ENCODE results near the gene TMEM231. TPM values are rescaled to one million over a fixed set of nuclear protein-coding genes. Genes with fewer than 3 reads are reported as not detected.

Gene TMEM231
- total RNA-seq, 1 experiment from 2014 or later: 6.6 TPM

DNA sequence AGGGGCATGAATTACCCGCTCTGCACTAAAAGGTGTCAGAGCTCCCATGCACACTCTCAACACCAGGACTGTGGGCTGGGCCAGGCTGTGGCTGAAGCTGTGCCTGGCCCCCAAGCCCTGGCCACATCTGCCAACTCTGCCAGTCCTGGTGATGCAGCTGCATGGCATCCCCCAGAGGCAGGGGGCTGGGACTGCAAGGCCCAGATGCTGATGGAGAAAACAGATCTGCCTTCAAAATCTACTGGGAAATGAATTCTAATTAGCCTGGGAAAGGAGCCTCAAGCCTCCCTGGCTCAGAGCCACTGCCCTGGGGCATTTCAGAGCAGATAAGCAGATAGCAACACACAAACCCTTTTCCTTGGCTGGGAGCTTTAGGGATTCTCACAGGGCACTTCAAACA, 64.2 kb downstream of the TMEM231 start:
- no peaks in the 10 kb centered on the region for H3K9me3 ChIP-seq
- Mint-ChIP-seq H3K4me3 (ENCODE audit: unreplicated experiment) (no peak overlapping the region), H3K36me3 (ENCODE audit: insufficient read depth, unreplicated experiment) (no peaks in the 10 kb centered on the region), H3K27ac (ENCODE audit: unreplicated experiment) (no peak overlapping the region), H3K4me1 (ENCODE audit: low read depth, unreplicated experiment) (peaks cover 6% of the 10 kb centered on the region), H3K9me3 (ENCODE audit: unreplicated experiment) (no peaks in the 10 kb centered on the region), H3K27me3 (ENCODE audit: insufficient read depth, unreplicated experiment) (no peaks in the 10 kb centered on the region)
- BruUV-seq (replicated peaks): no TSS peak
- ChIA-PET POLR2A (no interaction called here), CTCF (interaction anchor here (0.5 to 1.4 kb wide), 2 partner anchors 20 to 25 kb away, joined by 3 to 6 read pairs; no protein-coding TSS in a partner anchor)
- H3K4me1 ChIP-seq: no peaks in the 10 kb centered on the region
- peak; percentile 28 to 54 for DNase-seq
- H3K27me3 ChIP-seq (replicated peaks; ENCODE audit: control insufficient read depth, insufficient read depth, low read length): no peaks in the 10 kb centered on the region
- no peaks in the 10 kb centered on the region for H3K36me3 ChIP-seq (ENCODE audit: control insufficient read depth, insufficient read depth, low read length)
- TF ChIP-seq, protein P1, sequence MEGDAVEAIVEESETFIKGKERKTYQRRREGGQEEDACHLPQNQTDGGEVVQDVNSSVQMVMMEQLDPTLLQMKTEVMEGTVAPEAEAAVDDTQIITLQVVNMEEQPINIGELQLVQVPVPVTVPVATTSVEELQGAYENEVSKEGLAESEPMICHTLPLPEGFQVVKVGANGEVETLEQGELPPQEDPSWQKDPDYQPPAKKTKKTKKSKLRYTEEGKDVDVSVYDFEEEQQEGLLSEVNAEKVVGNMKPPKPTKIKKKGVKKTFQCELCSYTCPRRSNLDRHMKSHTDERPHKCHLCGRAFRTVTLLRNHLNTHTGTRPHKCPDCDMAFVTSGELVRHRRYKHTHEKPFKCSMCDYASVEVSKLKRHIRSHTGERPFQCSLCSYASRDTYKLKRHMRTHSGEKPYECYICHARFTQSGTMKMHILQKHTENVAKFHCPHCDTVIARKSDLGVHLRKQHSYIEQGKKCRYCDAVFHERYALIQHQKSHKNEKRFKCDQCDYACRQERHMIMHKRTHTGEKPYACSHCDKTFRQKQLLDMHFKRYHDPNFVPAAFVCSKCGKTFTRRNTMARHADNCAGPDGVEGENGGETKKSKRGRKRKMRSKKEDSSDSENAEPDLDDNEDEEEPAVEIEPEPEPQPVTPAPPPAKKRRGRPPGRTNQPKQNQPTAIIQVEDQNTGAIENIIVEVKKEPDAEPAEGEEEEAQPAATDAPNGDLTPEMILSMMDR (IDR thresholded peaks at IDR 0.05; ENCODE audit: insufficient read depth in 1 of 2, low read depth in 1 of 2, low read length in 1 of 2, severe bottlenecking in 1 of 2, unreplicated experiment in 1 of 2): peak in 1 of 2 experiments; percentile 9
- no peak overlapping the region for H3K4me3 ChIP-seq (ENCODE audit: low read depth, low read length)
- intact Hi-C loops (cut with micrococcal nuclease; ENCODE audit: unreplicated experiment): no loop called here

GRCh38 chr16:75488322-75488721, 67.7 kb downstream of the TMEM231 start:
- ChIA-PET CTCF (no interaction called here), POLR2A (interaction anchor here (0.6 kb wide), 1 partner anchor 28 kb away, joined by 4 read pairs; no protein-coding TSS in a partner anchor)
- DNase-seq: no peak
- H3K4me1 Mint-ChIP-seq (ENCODE audit: low read depth, unreplicated experiment): no peaks in the 10 kb centered on the region
- Histone ChIP-seq H3K4me1 (peaks cover 7% of the 10 kb centered on the region; the same call in 1 of the 2 replicates), H3K9me3 (no peaks in the 10 kb centered on the region), H3K36me3 (ENCODE audit: control insufficient read depth, insufficient read depth, low read length) (no peaks in the 10 kb centered on the region), H3K4me3 (ENCODE audit: low read depth, low read length) (no peak overlapping the region), H3K27me3 (replicated peaks; ENCODE audit: control insufficient read depth, insufficient read depth, low read length) (no peaks in the 10 kb centered on the region)
- no peaks in the 10 kb centered on the region for H3K27me3 Mint-ChIP-seq (ENCODE audit: insufficient read depth, unreplicated experiment)
- TF ChIP-seq, protein P1 (IDR thresholded peaks at IDR 0.05; ENCODE audit: insufficient read depth in 1 of 2, low read depth in 1 of 2, low read length in 1 of 2, severe bottlenecking in 1 of 2, unreplicated experiment in 1 of 2): no peak
- no peaks in the 10 kb centered on the region for H3K36me3 Mint-ChIP-seq (ENCODE audit: insufficient read depth, unreplicated experiment)
- H3K4me3 Mint-ChIP-seq (ENCODE audit: unreplicated experiment): no peak overlapping the region
- BruUV-seq (replicated peaks): no TSS peak
- intact Hi-C loops (cut with micrococcal nuclease; ENCODE audit: unreplicated experiment): no loop called here
- no peak overlapping the region for H3K27ac Mint-ChIP-seq (ENCODE audit: unreplicated experiment)
- no peaks in the 10 kb centered on the region for H3K9me3 Mint-ChIP-seq (ENCODE audit: unreplicated experiment)

Other genes starting within 250 kb of the TMEM231 start
- 71.6 and 77.6 TPM in 2 replicates for gene CFDP1, start 122.7 kb downstream of the TMEM231 start, total RNA-seq (2022)
- 57.4 and 63.6 TPM in 2 replicates for gene TMEM170A, start 91.6 kb downstream of the TMEM231 start, total RNA-seq (2022)
- 1.1 and 1.3 TPM in 2 replicates for gene CHST6, start 60.8 kb downstream of the TMEM231 start, total RNA-seq (2022)
- 0.11 TPM in 1 of 2 replicates, not detected in the other for gene CHST5, start 20.1 kb downstream of the TMEM231 start, total RNA-seq (2022)
- 82.6 and 88.2 TPM in 2 replicates for gene GABARAPL2, start 10.1 kb upstream of the TMEM231 start, total RNA-seq (2022)
- 70.1 and 71.3 TPM in 2 replicates for gene ADAT1, start 67.0 kb upstream of the TMEM231 start, total RNA-seq (2022)
- 244 and 245 TPM in 2 replicates for gene KARS1, start 91.4 kb upstream of the TMEM231 start, total RNA-seq (2022)
- gene TERF2IP, start 91.5 kb upstream of the TMEM231 start, total RNA-seq (2022): 25.1 and 27.1 TPM in 2 replicates
- not detected in 2 replicates for gene CPHXL2, start 120.8 kb upstream of the TMEM231 start, total RNA-seq (2022)
- not detected in 2 replicates for gene DUXB, start 145.2 kb upstream of the TMEM231 start, total RNA-seq (2022)
- not detected in 2 replicates for gene CPHXL, start 170.2 kb upstream of the TMEM231 start, total RNA-seq (2022)